Measurements from ENCODE around the gene INPP5A.

- no peak for TF ChIP-seq CTCF (IDR thresholded peaks at IDR 0.05)
- TF ChIP-seq POLR2A (IDR thresholded peaks at IDR 0.05) = no peak
Observed at GRCh38 chr10:132599732-132600131, 62.1 kb downstream of the INPP5A start.
